ENCODE data around the gene LSM5. TPM values are rescaled to one million over a fixed set of nuclear protein-coding genes. Genes with fewer than 3 reads are reported as not detected.

Gene LSM5
- 183 and 388 TPM in 2 replicates for total RNA-seq (2014; rRNA removed; shearing (Covaris generic))

DNA sequence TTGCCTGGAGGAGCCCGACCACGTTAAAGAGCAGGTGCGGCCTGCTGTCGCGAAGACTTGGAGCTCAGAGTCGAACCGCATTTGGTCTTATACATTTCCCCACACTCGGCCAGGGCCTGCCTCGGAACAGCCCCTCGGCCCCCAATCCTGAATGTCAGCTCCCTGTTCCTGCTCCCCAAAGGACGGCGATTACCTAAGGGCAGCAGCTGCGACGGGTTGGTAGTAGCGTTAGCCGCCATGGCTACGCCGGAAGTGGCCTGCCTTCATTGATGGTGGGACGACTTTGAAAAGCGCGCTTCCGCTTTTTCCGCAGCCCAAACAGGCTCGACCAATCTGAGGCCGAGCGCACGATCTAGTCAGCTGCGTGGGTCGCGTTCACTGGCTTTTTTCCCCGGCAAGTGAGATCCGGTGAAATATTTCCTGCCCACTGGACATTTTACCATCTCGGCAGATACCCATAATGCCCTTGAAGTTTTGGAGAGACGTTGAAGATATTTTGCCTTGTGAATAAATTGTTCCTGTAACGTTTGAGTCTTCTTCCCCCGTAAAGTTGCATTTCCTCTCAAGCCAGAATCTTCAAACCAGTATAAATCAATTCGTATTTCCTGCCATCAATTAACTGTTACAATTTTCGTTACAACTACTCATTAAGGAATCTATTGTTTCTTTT lies at the start of gene LSM5:
LSM5 (minus strand) TSS at position 254 of the 670 bp plus-strand sequence; CDS start at position 239, 15 bp downstream.
- peak; percentile 99 for DNase-seq (ENCODE audit: low read depth)

- DNase-seq (ENCODE audit: low read depth), result no peak
These were observed 49.2 kb upstream of the LSM5 start for GRCh38 chr7:32539366-32539765.

DNA sequence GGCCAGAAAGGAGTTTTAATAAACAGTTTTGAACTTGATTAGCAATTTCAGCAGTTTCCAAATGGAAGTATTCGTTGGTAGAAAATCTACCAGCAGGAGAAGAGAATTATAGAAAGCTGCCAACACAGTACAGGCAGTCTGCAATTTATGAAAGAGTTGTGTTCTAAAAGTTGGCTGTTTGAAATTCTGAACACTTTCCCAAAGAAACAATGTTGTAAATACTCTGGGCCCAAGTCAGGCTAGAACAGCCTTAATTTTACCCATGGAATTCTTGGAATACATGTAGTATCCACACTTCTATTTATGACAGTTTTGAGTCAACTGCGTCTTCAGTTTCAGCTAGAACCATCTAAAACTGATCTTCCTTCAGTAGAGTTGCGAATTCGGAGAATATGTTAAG lies 47.6 kb upstream of the LSM5 start:
- DNase-seq (ENCODE audit: low read depth), result no peak

- DNase-seq (ENCODE audit: low read depth), result peak; percentile 57
These were observed 46.4 kb upstream of the LSM5 start for GRCh38 chr7:32536585-32536984.

- no peak for DNase-seq (ENCODE audit: low read depth)
These were observed 45.8 kb upstream of the LSM5 start for GRCh38 chr7:32536016-32536415.

- DNase-seq (ENCODE audit: low read depth), result no peak
These were observed 45.1 kb upstream of the LSM5 start for GRCh38 chr7:32535162-32535702.

- DNase-seq (ENCODE audit: low read depth), result no peak
These were observed 43.3 kb upstream of the LSM5 start for GRCh38 chr7:32533276-32534029.

DNA sequence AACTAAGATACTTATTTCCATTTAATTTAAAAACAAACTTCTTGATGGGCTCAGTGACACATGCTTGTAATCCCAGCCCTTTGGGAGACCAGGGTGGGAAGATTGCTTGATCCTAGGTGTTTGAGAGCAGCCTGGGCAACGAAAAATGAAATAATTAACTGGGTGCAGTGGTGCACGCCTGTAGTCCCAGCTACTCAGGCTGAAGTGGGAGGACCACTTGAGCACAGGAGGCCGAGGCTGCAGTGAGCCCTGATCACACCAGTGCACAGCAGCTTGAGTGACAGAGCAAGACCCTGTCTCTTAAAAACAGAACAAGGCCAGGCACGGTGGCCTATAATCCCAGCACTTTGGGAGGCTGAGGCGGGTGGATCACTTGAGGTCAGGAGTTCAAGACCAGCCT lies 42.5 kb upstream of the LSM5 start:
- no peak for DNase-seq (ENCODE audit: low read depth)

- DNase-seq (ENCODE audit: low read depth), result no peak
These were observed 41.9 kb upstream of the LSM5 start for GRCh38 chr7:32532086-32532485.

DNA sequence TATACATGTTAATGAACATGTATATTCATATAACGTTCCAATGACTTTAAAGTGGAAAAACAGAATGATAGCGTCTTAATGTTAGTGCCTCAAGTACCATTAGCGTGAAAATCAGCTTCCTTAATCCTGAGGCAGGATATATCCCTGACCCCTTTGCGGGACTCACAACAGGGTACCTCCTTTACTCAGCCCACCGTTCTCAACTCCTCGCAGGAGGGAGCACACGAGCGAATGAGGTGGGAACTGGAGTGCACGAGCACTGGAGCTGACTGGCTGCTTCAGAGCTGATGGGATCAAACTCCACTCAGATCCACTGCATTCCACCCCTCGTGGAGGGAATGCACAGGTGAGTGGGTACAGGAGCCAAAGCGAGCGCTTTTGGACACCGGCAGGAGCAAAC lies 41.2 kb upstream of the LSM5 start:
- DNase-seq (ENCODE audit: low read depth), result no peak

DNA sequence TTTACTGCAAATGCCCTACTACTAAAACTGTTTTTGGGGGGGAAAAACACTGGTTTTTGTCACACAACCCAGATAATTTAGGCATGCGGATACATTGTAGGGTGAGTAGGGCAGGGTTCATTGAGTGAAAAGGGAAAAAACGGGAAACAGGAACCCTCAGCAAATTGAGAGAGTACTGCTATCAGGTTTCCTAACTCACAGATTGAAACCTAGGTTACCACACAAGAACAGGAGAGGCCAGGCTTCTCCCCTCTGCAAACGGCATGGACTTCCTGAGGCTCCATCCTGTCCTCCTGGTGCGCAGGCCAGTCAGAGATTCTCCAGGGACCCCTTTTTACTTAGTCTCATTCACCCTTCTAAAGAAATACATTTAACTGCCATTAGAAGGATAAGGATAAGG lies 35.7 kb upstream of the LSM5 start:
- DNase-seq (ENCODE audit: low read depth), result no peak

DNA sequence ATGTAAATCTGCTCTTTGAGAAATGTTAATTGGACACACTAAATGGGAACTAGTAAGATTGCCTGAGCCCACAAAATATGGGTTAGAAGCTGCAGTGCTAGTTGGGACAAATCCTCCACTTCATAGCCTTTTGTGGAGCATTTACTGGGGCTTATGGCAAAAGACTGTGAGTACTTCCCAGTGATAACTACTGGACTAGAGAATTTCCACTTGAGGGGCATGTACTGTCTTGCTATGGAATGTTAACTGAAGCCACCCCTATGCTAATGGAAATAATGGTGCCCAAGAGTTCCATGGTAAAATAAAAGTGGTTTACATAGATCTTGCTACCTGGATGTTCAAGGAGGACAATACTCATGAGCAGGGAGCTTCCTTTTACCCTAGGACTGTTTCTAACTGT lies 34.5 kb upstream of the LSM5 start:
- DNase-seq (ENCODE audit: low read depth), result no peak

GRCh38 chr7:32522746-32523530 lies 32.8 kb upstream of the LSM5 start:
- DNase-seq (ENCODE audit: low read depth), result no peak

DNA sequence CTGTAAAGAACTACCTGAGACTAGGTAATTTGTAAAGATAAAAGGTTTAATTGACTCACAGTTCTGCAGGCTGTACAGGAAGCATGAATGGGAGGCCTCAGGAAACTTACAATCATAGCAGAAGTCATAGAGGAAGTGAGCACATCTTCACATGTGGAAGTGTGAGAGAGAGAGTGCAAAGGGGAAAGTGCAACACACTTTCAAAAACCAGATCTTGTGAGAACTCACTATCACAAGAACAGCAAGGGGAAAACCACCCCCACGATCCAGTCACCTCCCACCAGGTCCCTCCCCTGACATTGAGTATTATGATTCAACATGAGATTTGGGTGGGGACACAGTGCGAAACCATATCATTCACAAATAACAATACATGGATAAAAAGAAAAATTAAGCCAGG lies 29.6 kb upstream of the LSM5 start:
- no peak for DNase-seq (ENCODE audit: low read depth)

- peak; percentile 58 for DNase-seq (ENCODE audit: low read depth)
These were observed 28.5 kb upstream of the LSM5 start for GRCh38 chr7:32518534-32519140.

- no peak for DNase-seq (ENCODE audit: low read depth)
These were observed 26.4 kb upstream of the LSM5 start for GRCh38 chr7:32516551-32517100.

DNA sequence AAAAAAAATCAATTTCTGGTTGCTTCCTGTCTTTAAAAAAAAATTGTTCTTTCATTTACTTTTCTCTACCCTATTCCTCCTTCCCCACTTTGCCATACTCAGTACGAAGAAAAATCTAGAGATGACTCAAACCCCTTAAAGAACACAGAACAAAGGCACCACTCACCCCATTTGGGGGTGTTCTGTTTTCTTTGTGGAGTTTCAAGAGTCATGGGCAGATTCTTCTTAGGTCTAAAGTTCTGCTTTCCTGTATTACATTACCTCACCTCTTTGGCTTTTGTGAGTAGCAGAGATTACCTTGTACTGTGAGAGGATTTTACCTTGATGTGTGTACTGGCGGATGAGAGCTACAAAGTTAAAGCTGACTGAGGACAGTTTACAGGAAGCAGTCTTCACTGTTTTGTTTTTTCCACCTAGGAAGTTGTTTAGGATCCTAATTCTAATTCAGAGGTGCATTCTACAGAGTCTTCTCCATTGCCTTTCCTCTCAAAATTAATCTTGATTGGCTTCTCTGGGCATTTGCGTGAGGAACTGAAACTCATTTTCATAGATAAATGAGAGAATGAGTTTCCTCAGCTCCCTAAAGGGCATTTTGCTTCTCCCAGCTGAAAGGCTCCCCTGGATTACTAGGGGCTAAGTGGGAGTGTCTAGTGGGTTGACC lies 25.8 kb upstream of the LSM5 start:
- DNase-seq (ENCODE audit: low read depth), result no peak

DNA sequence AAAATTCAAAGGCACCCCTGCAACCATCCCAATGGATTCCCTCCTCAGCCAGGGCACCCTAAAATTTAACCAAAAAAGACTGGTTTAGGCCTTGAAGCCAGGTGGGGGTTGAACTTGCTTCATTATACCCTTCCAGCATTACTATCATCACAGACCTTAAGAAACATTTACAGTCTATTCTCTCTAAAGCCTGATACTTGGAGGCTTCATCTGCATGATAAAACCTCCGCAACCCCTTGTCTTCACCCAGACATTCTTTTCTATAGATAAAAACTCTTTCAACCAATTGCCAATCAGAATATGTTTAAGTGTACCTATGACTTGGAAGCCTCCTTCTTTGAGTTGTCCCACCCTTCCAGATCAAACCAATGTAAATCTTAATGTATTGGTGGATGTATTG lies 23.0 kb upstream of the LSM5 start:
- no peak for DNase-seq (ENCODE audit: low read depth)

GRCh38 chr7:32511791-32512190 lies 21.6 kb upstream of the LSM5 start:
- DNase-seq (ENCODE audit: low read depth), result no peak

DNA sequence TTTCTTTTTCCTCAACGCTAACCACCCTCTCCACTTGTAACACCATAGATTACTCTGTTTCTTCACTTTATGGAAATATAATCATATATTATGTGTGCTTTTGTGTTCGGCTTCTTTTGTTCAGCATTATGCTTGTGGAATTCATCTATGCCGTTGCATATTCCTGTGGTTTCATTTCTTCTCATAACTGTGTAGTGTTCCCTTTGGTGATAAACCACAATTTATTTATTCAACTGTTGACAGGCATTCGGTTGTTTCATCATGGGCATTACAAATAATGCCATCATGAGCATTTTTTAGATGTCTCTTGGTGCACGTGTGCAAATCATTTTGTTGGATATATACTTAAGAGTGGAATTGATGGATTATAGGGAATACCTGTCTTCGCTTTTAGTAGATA lies 17.2 kb upstream of the LSM5 start:
- DNase-seq (ENCODE audit: low read depth), result no peak

All from Daoy (cell line).